Activated CD4-positive, alpha-beta memory T cell treated with anti-CD3 and anti-CD28 coated beads, Interleukin-2, amount 10 ng/mL, durations not matched to agents 7 days and 5 days (primary cell): Measurements from ENCODE around the gene ZBBX. TPM values are rescaled to one million over a fixed set of nuclear protein-coding genes. Genes with fewer than 3 reads are reported as not detected.
"Not testable (repeated sequence)": the region's sequence is repeated elsewhere in the genome, so short reads cannot be mapped to it uniquely, and the experiment has no call there.

Experiments
- CTCF ChIA-PET: fragments of 350-600 bp; sonication (Branson Sonifier 250); formaldehyde crosslinking; loops from one replicate; lab custom pipeline; 2021; ENCODE audit warnings: antibody characterized with exemption, inconsistent platforms; lab: Charles Lee
- POLR2A ChIA-PET: fragments of 350-600 bp; sonication (Branson Sonifier 250); formaldehyde crosslinking; loops from one replicate; lab custom pipeline; 2021; ENCODE audit warnings: antibody characterized with exemption; lab: Charles Lee
- DNase-seq: peaks from one replicate; pipeline ENCODE4 v3.0.0-alpha.2; 2020
- H3K27ac Mint-ChIP-seq: one replicate; pipeline ENCODE4 v1.8.0; 2021; ENCODE audit warnings: mild to moderate bottlenecking, mixed read lengths
- H3K27me3 Mint-ChIP-seq: one replicate; pipeline ENCODE4 v1.8.0; 2021; ENCODE audit warnings: mixed read lengths
- H3K36me3 Mint-ChIP-seq: one replicate; pipeline ENCODE4 v1.8.0; 2021; ENCODE audit warnings: low read depth, mixed read lengths
- H3K4me1 Mint-ChIP-seq: one replicate; pipeline ENCODE4 v1.8.0; 2021; ENCODE audit warnings: mixed read lengths
- H3K4me3 Mint-ChIP-seq: one replicate; pipeline ENCODE4 v1.8.0; 2021; ENCODE audit warnings: mild to moderate bottlenecking, mixed read lengths
- H3K9me3 Mint-ChIP-seq: one replicate; pipeline ENCODE4 v1.8.0; 2021; ENCODE audit warnings: mixed read lengths
- total RNA-seq, 2 experiments: library from RNA; stranded (reverse); gene quantifications; one replicate each; pipeline ENCODE4 v1.2.3, GENCODE V29; 2021

Gene ZBBX
- total RNA-seq = not detected

DNA sequence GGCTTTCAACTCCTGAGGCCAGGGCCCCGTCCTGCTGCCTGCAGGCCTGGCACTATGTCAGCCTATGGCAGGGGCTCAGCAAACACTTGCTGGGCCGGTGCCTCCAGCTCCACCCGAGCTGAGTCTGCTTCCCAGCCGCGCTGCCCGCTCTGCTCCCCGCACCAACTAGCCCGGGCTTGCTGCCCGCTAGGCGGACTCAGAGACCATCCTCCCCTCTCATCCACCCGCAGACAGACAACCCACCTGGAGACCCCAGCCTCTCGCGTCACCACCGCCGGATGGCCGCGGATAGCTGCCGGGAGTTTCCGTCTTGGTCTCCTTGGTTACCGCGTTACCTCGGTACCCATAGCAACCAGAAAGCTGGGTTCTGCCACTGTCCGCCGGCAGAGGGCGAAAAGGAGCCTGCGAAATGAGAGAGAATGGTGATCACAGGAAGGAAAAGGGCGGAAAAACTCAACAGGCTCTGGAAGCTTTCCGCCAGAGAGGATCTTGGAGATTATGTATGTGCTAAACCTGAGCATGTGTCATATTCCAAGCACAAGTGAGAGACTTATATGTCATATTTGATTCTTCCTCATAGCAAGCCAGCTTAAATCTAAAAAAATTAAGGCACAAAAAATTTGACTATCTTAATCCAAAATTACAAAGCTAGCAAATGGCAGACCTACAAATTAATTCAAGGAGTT is at the start of gene ZBBX:
Gene ZBBX, minus strand, starts transcription at position 294 of the 686 bp plus-strand sequence. CDS start 7,396 bp downstream, outside the sequence.
- H3K27ac Mint-ChIP-seq = no peak within 1 kb of the TSS
- peaks cover 7% of the 10 kb centered on the region for H3K27me3 Mint-ChIP-seq
- DNase-seq = peak; percentile 86
- no peaks in the 10 kb centered on the region for H3K9me3 Mint-ChIP-seq
- peak within 1 kb of the TSS; percentile 60 for H3K4me3 Mint-ChIP-seq
- peaks cover 9% of the 10 kb centered on the region for H3K4me1 Mint-ChIP-seq
- POLR2A ChIA-PET = interaction anchor here (0.9 to 1.2 kb wide), 2 partner anchors 303 to 355 kb away, joined by 3 read pairs; partner anchors contain the start of genes PDCD10 and SERPINI1
- H3K36me3 Mint-ChIP-seq = no peaks in the 10 kb centered on the region
- CTCF ChIA-PET = interaction anchor here (0.7 to 3.0 kb wide), 19 partner anchors 9 to 504 kb away, joined by 3 to 36 read pairs (median 5); partner anchors contain the start of genes PDCD10 and SERPINI1

DNA sequence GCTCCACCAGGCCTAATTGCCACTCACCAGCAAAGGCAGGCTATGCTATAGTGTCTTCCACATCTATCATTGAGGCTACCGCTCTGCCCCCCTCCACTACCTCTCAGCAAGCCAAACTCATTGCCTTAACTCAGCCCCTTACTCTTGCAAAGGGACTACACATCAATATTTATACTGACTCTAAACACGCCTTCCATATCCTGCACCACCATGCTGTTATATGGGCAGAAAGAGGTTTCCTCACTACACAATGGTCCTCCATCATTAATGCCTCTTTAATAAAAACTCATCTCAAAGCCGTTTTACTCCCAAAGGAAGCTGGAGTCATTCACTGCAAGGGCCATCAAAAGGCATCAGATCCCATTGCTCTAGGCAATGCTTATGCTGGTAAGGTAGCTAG is 46.9 kb upstream of the ZBBX start:
- H3K4me3 Mint-ChIP-seq, H3K4me1 Mint-ChIP-seq, H3K27ac Mint-ChIP-seq, H3K36me3 Mint-ChIP-seq, POLR2A ChIA-PET, CTCF ChIA-PET, H3K9me3 Mint-ChIP-seq, H3K27me3 Mint-ChIP-seq, DNase-seq: not testable (repeated sequence)

DNA sequence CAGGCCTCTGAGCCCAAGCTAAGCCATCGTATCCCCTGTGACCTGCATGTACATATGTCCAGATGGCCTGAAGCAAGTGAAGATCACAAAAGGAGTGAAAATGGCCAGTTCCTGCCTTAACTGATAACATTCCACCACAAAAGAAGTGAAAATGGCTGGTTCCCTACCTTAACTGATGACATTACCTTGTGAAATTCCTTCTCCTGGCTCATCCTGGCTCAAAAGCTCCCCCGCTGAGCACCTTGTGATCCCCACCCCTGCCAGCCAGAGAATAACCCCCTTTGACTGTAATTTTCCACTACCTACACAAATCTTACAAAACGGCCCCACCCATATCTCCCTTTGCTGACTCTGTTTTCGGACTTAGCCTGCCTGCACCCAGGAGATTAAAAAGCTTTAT is 42.3 kb upstream of the ZBBX start:
- H3K9me3 Mint-ChIP-seq, H3K36me3 Mint-ChIP-seq, POLR2A ChIA-PET, H3K4me3 Mint-ChIP-seq, H3K4me1 Mint-ChIP-seq, CTCF ChIA-PET, H3K27me3 Mint-ChIP-seq, H3K27ac Mint-ChIP-seq, DNase-seq: not testable (repeated sequence)

DNA sequence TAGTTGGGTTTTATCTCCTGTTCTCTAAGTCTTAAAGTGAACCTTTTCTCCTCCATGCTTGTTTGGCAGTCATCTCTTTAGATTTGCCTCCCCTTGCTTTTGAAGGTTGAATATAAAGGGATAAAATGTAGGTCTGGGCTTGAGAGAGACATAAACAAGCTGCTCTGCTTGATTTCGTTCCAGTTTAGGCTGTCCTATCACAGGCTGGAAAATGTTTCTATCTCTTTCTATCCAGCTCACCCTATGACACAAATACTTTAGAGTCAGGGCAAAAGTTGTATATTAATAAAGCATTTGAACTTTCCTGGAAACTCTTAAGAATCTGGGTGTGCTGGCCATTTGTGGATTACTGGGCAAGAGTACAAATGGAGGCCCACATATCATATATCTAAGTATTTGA is 29.5 kb upstream of the ZBBX start:
- Mint-ChIP-seq H3K27me3 (no peaks in the 10 kb centered on the region), H3K9me3 (no peaks in the 10 kb centered on the region), H3K36me3 (no peaks in the 10 kb centered on the region), H3K27ac (no peak overlapping the region), H3K4me1 (no peaks in the 10 kb centered on the region), H3K4me3 (no peak overlapping the region)
- POLR2A ChIA-PET = no interaction called here
- CTCF ChIA-PET = no interaction called here
- DNase-seq = no peak

GRCh38 chr3:167406876-167407492 is 26.9 kb upstream of the ZBBX start:
- no peak for DNase-seq
- Mint-ChIP-seq H3K4me1 (no peaks in the 10 kb centered on the region), H3K36me3 (no peaks in the 10 kb centered on the region), H3K27me3 (no peaks in the 10 kb centered on the region), H3K4me3 (no peak overlapping the region), H3K27ac (no peak overlapping the region), H3K9me3 (no peaks in the 10 kb centered on the region)
- POLR2A ChIA-PET = no interaction called here
- CTCF ChIA-PET = no interaction called here

DNA sequence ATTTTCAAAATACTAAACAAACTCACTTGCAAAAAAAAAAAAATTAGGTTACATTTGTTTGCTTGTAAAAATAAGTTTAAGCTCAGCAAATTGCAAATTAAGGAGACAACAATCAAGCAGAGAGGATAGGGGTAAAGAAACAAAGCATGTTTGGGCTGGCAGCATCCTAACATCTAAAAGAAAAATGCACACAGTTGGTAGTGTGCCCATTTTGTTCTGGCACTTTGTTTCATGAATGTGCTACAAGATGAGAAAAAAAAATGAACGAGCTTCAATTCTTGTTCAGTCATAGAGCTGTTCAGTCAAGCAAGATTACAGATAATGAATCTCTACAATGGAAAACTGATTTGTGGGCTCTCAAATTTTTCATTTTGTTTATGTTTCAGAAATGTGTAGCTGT is 17.7 kb upstream of the ZBBX start:
- H3K9me3 Mint-ChIP-seq = no peaks in the 10 kb centered on the region
- CTCF ChIA-PET = no interaction called here

DNA sequence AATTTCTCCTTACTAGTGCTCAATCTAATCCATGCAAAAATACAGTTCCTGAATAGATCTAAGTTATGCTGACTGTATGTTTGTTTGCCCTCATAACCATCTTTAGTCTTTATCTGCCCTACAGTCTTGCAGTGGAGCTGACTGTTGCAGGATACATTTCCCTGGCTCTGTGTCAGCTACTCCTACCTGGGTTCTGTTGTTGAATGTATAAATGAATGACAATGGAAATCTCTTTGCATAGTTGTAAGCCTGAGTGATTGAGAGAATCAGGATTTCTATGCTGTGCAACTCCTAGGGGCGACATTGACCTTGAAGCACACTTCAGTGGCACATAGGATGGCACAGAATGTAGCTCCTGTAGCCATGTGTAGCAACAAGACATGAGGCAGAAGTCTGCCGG is 16.0 kb upstream of the ZBBX start:
- no peaks in the 10 kb centered on the region for H3K36me3 Mint-ChIP-seq
- DNase-seq = no peak
- ChIA-PET CTCF (no interaction called here), POLR2A (no interaction called here)
- H3K9me3 Mint-ChIP-seq = no peaks in the 10 kb centered on the region
- no peaks in the 10 kb centered on the region for H3K27me3 Mint-ChIP-seq
- H3K27ac Mint-ChIP-seq = no peak overlapping the region
- no peak overlapping the region for H3K4me3 Mint-ChIP-seq
- H3K4me1 Mint-ChIP-seq = no peaks in the 10 kb centered on the region

More for the DNA sequence above, 17.7 kb upstream of the ZBBX start:
- no peaks in the 10 kb centered on the region for H3K36me3 Mint-ChIP-seq
- H3K27ac Mint-ChIP-seq = no peak overlapping the region
- DNase-seq = no peak
- no peaks in the 10 kb centered on the region for H3K4me1 Mint-ChIP-seq
- H3K4me3 Mint-ChIP-seq = no peak overlapping the region
- POLR2A ChIA-PET = no interaction called here
- H3K27me3 Mint-ChIP-seq = no peaks in the 10 kb centered on the region

DNA sequence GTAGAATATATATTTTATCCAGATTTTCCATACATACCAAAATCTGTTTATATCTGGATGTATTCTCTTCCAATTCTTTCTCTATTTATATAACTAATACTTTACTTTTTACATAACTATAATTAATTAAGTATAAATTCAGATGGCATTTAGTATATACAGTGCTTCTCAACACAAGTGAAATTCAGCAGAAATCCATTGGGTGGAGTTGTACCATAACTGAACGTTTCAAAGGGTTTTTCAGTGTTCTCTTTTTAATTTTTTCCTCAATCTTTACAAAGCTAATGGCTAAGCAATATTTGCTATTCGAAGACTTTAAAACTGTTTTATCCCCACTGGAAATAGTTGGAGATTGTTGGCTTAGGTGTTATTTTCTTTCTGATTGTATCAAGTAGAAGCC is 13.9 kb upstream of the ZBBX start:
- Mint-ChIP-seq H3K9me3 (no peaks in the 10 kb centered on the region), H3K4me1 (no peaks in the 10 kb centered on the region), H3K4me3 (no peak overlapping the region), H3K27me3 (no peaks in the 10 kb centered on the region), H3K27ac (no peak overlapping the region), H3K36me3 (no peaks in the 10 kb centered on the region)
- ChIA-PET POLR2A (no interaction called here), CTCF (no interaction called here)
- DNase-seq = no peak

- ChIA-PET POLR2A (no interaction called here), CTCF (no interaction called here)
- Mint-ChIP-seq H3K4me3 (no peak overlapping the region), H3K36me3 (no peaks in the 10 kb centered on the region), H3K9me3 (no peaks in the 10 kb centered on the region), H3K4me1 (peaks cover 9% of the 10 kb centered on the region), H3K27me3 (peaks cover 10% of the 10 kb centered on the region), H3K27ac (no peak overlapping the region)
- DNase-seq = no peak
Observed at GRCh38 chr3:167382155-167382554, 2.1 kb upstream of the ZBBX start.

DNA sequence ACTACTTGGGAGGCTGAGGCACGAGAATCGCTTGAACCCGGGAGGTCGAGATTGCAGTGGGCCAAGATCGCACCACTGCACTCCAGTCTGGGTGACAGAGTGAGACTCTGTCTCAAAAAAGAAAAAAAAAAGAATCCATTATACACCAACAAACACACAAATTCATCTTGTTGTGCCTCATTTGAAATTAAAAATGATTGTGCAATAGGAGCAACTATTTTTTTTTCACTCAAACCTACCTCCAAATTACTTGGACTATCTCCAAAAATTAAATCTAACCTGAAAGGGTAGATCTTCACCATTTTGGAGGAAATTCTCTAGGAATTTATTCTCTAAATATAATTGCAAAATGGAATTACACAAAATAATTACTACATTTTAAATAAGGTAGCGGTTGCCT is 4.6 kb downstream of the ZBBX start:
- no peak overlapping the region for H3K27ac Mint-ChIP-seq
- H3K4me3 Mint-ChIP-seq = no peak overlapping the region
- peaks cover 3% of the 10 kb centered on the region for H3K27me3 Mint-ChIP-seq
- H3K4me1 Mint-ChIP-seq = peaks cover 7% of the 10 kb centered on the region
- H3K9me3 Mint-ChIP-seq = no peaks in the 10 kb centered on the region
- POLR2A ChIA-PET = no interaction called here
- H3K36me3 Mint-ChIP-seq = no peaks in the 10 kb centered on the region
- no peak for DNase-seq
- CTCF ChIA-PET = no interaction called here

GRCh38 chr3:167372138-167372537 is 8.0 kb downstream of the ZBBX start:
- Mint-ChIP-seq H3K9me3 (no peaks in the 10 kb centered on the region), H3K4me3 (no peak overlapping the region), H3K27ac (no peak overlapping the region), H3K4me1 (no peaks in the 10 kb centered on the region), H3K36me3 (no peaks in the 10 kb centered on the region), H3K27me3 (no peaks in the 10 kb centered on the region)
- no peak for DNase-seq
- POLR2A ChIA-PET = no interaction called here
- CTCF ChIA-PET = no interaction called here

GRCh38 chr3:167361948-167362347 is 18.1 kb downstream of the ZBBX start:
- POLR2A ChIA-PET = no interaction called here
- no peaks in the 10 kb centered on the region for H3K36me3 Mint-ChIP-seq
- no peak overlapping the region for H3K4me3 Mint-ChIP-seq
- CTCF ChIA-PET = no interaction called here
- H3K27ac Mint-ChIP-seq = no peak overlapping the region
- no peaks in the 10 kb centered on the region for H3K27me3 Mint-ChIP-seq
- H3K4me1 Mint-ChIP-seq = no peaks in the 10 kb centered on the region
- no peak for DNase-seq
- no peaks in the 10 kb centered on the region for H3K9me3 Mint-ChIP-seq

DNA sequence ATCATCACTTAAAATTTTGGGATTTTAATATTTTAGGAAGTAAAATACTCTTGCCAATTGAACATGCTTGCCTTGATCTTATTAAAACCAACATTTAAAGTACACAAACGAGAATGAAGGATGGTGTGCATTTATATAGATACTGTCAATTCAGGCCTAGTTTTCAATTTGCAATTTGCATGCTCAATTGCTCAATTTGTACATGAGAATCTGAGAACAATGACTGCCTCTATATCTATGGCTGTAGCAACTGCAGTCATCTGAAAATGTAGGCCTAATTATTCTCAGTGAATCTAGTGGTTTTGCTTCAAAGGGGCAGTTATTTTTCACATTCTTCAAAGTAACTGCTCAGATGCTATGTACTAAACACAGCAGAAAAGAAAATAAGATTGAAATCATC is 18.8 kb downstream of the ZBBX start:
- no peaks in the 10 kb centered on the region for H3K4me1 Mint-ChIP-seq
- no peak overlapping the region for H3K4me3 Mint-ChIP-seq
- ChIA-PET POLR2A (no interaction called here), CTCF (no interaction called here)
- no peak for DNase-seq
- no peak overlapping the region for H3K27ac Mint-ChIP-seq
- H3K36me3 Mint-ChIP-seq = no peaks in the 10 kb centered on the region
- no peaks in the 10 kb centered on the region for H3K27me3 Mint-ChIP-seq
- H3K9me3 Mint-ChIP-seq = no peaks in the 10 kb centered on the region

GRCh38 chr3:167355446-167355845 is 24.7 kb downstream of the ZBBX start:
- Mint-ChIP-seq H3K9me3 (no peaks in the 10 kb centered on the region), H3K27ac (no peak overlapping the region), H3K4me1 (no peaks in the 10 kb centered on the region), H3K36me3 (no peaks in the 10 kb centered on the region), H3K27me3 (no peaks in the 10 kb centered on the region), H3K4me3 (no peak overlapping the region)
- no peak for DNase-seq
- CTCF ChIA-PET = no interaction called here
- POLR2A ChIA-PET = no interaction called here
